ENCODE results near the gene GPR39.

GPR39 gene

GRCh38 chr2:132609101-132609890 lies 192.7 kb downstream of the GPR39 start:
- DNase-seq: no peak

GRCh38 chr2:132611719-132612118 lies 195.1 kb downstream of the GPR39 start:
- DNase-seq: no peak

- DNase-seq: no peak
Observed at GRCh38 chr2:132615329-132616085, 198.9 kb downstream of the GPR39 start.

GRCh38 chr2:132617989-132618388 lies 201.4 kb downstream of the GPR39 start:
- no peak for DNase-seq

- DNase-seq: no peak
Observed at GRCh38 chr2:132618734-132619133, 202.1 kb downstream of the GPR39 start.

- no peak for DNase-seq
Observed at GRCh38 chr2:132620115-132620514, 203.5 kb downstream of the GPR39 start.

- DNase-seq: no peak
Observed at GRCh38 chr2:132621131-132621875, 204.7 kb downstream of the GPR39 start.

- DNase-seq: no peak
Observed at GRCh38 chr2:132623096-132623839, 206.7 kb downstream of the GPR39 start.

- no peak for DNase-seq
Observed at GRCh38 chr2:132627536-132627935, 210.9 kb downstream of the GPR39 start.

GRCh38 chr2:132632000-132632649 lies 215.5 kb downstream of the GPR39 start:
- DNase-seq: no peak

GRCh38 chr2:132633635-132634034 lies 217.0 kb downstream of the GPR39 start:
- DNase-seq: no peak

GRCh38 chr2:132636346-132636745 lies 219.7 kb downstream of the GPR39 start:
- no peak for DNase-seq

- no peak for DNase-seq
Observed at GRCh38 chr2:132638313-132639040, 221.9 kb downstream of the GPR39 start.

GRCh38 chr2:132640116-132640515 lies 223.5 kb downstream of the GPR39 start:
- no peak for DNase-seq

GRCh38 chr2:132641819-132642218 lies 225.2 kb downstream of the GPR39 start:
- DNase-seq: no peak

- no peak for DNase-seq
Observed at GRCh38 chr2:132642415-132642814, 225.8 kb downstream of the GPR39 start.

GRCh38 chr2:132645176-132645575 lies 228.6 kb downstream of the GPR39 start:
- DNase-seq: no peak

- DNase-seq: no peak
Observed at GRCh38 chr2:132645722-132646539, 229.3 kb downstream of the GPR39 start.

- no peak for DNase-seq
Observed at GRCh38 chr2:132646540-132647108, 230.0 kb downstream of the GPR39 start.
